ENCODE data around the gene ZNF518B. TPM values are rescaled to one million over a fixed set of nuclear protein-coding genes. Genes with fewer than 3 reads are reported as not detected.
"Not testable (repeated sequence)": the region's sequence is repeated elsewhere in the genome, so short reads cannot be mapped to it uniquely, and the experiment has no call there.

ZNF518B gene
- total RNA-seq, 1 experiment from 2014 or later: 76.6 TPM

DNA sequence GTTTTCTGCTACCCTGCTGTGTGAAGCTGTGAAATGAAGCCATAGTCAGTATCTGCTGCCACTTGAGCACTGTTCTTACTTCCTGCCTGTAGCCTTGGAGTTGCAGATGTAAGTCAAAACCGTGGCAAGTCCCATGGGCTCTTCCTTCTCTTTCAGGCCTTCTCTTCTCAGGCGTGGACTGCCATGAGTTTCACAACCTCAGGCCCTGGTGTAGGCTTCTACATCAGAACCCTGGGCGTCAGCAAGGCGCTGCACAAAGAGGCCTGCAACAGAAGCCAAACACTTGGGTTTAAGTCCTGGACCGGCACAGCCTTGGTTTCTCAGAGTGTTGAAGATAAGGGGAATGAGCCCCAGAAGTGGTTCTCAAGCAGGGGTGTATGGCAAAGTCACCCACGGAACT is 2.5 kb downstream of the ZNF518B start:
- Histone ChIP-seq H3K36me3 (ENCODE audit: insufficient read depth, low read length) (peaks cover 39% of the 10 kb centered on the region; the same call in 1 of the 2 replicates), H3K4me3 (ENCODE audit: low read length) (no peak overlapping the region), H3K27ac (ENCODE audit: low read length) (no peak overlapping the region), H3K9me3 (ENCODE audit: low read length) (no peaks in the 10 kb centered on the region), H3K27me3 (ENCODE audit: low read length) (no peaks in the 10 kb centered on the region), H4K20me1 (ENCODE audit: insufficient read depth, low read depth, low read length) (0 out of 2 replicates have a peak, but pooled peaks cover 2% of the 10 kb centered on the region), H3K9me2 (replicated peaks; ENCODE audit: insufficient read depth, low read length) (no peaks in the 10 kb centered on the region), H3K9ac (ENCODE audit: low read length) (no peak overlapping the region), H3K4me1 (ENCODE audit: low read length) (peaks cover 29% of the 10 kb centered on the region), H3K4me2 (ENCODE audit: low read depth, low read length, poor library complexity, severe bottlenecking) (no peak overlapping the region), H2AFZ (ENCODE audit: low read length) (no peak overlapping the region), H3K79me2 (ENCODE audit: low read length) (peaks cover 67% of the 10 kb centered on the region)
- no peak for DNase-seq

DNA sequence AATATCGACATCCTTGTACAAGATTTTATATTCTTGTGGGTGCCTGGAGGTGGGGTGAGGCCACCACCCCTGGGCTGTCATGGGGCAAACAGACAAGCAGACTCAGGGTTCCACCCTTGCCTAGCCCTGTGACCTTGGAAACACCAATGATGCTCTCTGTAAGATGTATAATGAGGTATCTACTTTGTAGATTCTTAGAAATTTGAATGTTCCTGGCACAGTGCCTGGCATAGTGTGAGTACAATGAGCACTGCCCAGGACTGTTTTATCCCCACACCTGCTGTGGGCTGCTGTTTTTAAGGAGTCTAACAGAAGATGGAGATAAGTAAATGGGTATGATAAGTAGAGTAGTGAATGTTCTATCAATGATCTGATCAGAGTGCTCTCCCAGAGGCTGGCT is 3.1 kb downstream of the ZNF518B start:
- H3K9me2 ChIP-seq (replicated peaks; ENCODE audit: insufficient read depth, low read length): no peaks in the 10 kb centered on the region
- H2AFZ ChIP-seq (ENCODE audit: low read length): no peak overlapping the region
- no peak overlapping the region for H3K4me2 ChIP-seq (ENCODE audit: low read depth, low read length, poor library complexity, severe bottlenecking)
- no peak overlapping the region for H3K27ac ChIP-seq (ENCODE audit: low read length)
- H3K79me2 ChIP-seq (ENCODE audit: low read length): peaks cover 73% of the 10 kb centered on the region
- H3K9me3 ChIP-seq (ENCODE audit: low read length): no peaks in the 10 kb centered on the region
- H3K9ac ChIP-seq (ENCODE audit: low read length): no peak overlapping the region
- peaks cover 39% of the 10 kb centered on the region; the same call in 1 of the 2 replicates for H3K36me3 ChIP-seq (ENCODE audit: insufficient read depth, low read length)
- no peaks in the 10 kb centered on the region for H3K27me3 ChIP-seq (ENCODE audit: low read length)
- DNase-seq: no peak
- peaks cover 8% of the 10 kb centered on the region; the same call in 1 of the 2 replicates for H4K20me1 ChIP-seq (ENCODE audit: insufficient read depth, low read depth, low read length)
- no peak overlapping the region for H3K4me3 ChIP-seq (ENCODE audit: low read length)
- peaks cover 29% of the 10 kb centered on the region for H3K4me1 ChIP-seq (ENCODE audit: low read length)

DNA sequence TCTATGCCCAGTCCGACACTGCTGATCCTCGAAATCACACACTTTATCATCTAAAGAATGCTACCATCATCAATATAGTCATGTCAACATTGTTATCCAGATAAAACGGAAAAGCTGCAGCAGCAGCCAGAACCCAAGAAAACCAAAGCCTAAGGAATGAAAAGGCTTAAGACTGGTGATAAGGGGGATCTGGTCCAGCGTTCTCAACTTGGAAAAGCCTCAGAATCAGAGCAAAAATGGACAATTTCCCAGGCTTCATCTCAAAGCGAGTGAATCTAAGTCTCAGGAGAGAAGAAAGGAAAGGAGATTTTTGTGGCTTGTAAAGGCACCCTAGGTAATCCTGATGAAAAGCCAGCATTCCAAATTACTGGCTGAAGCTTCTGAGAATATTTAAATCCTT is 8.2 kb downstream of the ZNF518B start:
- Histone ChIP-seq H3K36me3 (ENCODE audit: insufficient read depth, low read length) (peaks cover 55% of the 10 kb centered on the region), H3K9ac (ENCODE audit: low read length) (no peak overlapping the region), H3K4me3 (ENCODE audit: low read length) (no peak overlapping the region), H3K27ac (ENCODE audit: low read length) (no peak overlapping the region), H3K27me3 (ENCODE audit: low read length) (no peaks in the 10 kb centered on the region), H4K20me1 (ENCODE audit: insufficient read depth, low read depth, low read length) (peaks cover 18% of the 10 kb centered on the region; the same call in 1 of the 2 replicates), H3K4me2 (ENCODE audit: low read depth, low read length, poor library complexity, severe bottlenecking) (no peak overlapping the region), H3K79me2 (ENCODE audit: low read length) (peaks cover 64% of the 10 kb centered on the region), H3K4me1 (ENCODE audit: low read length) (peaks cover 3% of the 10 kb centered on the region), H2AFZ (ENCODE audit: low read length) (no peak overlapping the region), H3K9me3 (ENCODE audit: low read length) (no peaks in the 10 kb centered on the region), H3K9me2 (replicated peaks; ENCODE audit: insufficient read depth, low read length) (no peaks in the 10 kb centered on the region)
- DNase-seq: no peak

DNA sequence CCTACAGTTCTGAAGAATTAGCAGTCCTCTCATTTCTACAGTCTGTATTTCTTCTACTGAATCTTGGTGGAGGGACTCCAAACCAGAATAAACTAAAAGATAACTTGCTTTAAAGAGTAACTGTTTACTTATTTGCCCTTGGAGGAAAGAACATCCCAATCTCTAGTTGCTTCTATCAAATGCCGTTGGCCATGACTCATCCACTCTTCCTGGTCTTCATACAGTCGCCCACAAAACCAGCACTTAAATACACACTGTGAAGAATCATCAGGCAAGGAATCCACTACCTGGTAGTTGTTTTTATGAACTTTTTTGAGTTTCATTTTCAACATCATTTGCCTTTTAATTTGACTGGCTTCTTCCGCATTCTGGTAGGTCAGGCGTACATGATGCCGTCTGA is 14.2 kb downstream of the ZNF518B start:
- Histone ChIP-seq H3K9ac (ENCODE audit: low read length) (no peak overlapping the region), H4K20me1 (ENCODE audit: insufficient read depth, low read depth, low read length) (peaks cover 7% of the 10 kb centered on the region; the same call in 1 of the 2 replicates), H3K9me3 (ENCODE audit: low read length) (no peaks in the 10 kb centered on the region), H3K27ac (ENCODE audit: low read length) (no peak overlapping the region), H3K9me2 (replicated peaks; ENCODE audit: insufficient read depth, low read length) (no peaks in the 10 kb centered on the region), H3K4me1 (ENCODE audit: low read length) (no peaks in the 10 kb centered on the region), H3K27me3 (ENCODE audit: low read length) (no peaks in the 10 kb centered on the region), H3K4me2 (ENCODE audit: low read depth, low read length, poor library complexity, severe bottlenecking) (no peak overlapping the region), H2AFZ (ENCODE audit: low read length) (no peak overlapping the region), H3K36me3 (ENCODE audit: insufficient read depth, low read length) (peaks cover 24% of the 10 kb centered on the region), H3K4me3 (ENCODE audit: low read length) (no peak overlapping the region), H3K79me2 (ENCODE audit: low read length) (peaks cover 6% of the 10 kb centered on the region; the same call in 1 of the 2 replicates)
- no peak for DNase-seq

DNA sequence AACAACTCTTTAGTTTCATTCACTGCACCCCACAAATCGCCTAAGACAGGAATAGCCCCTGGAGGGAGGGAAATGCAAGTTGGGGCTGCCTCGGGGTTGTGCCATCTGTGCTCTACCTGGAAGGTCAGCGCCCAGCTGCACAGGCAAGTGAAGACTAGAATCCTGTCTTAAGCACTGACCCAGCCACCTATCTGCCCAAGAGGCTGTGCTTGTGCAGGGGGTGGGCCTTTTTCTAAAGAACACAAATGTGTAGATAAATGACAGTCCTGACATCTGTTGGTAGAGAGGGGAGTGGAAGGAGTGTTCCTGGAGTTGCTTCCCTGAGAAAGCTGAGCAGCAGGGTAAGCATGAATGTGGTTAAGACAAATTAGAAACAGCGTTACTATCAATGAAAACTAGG is 15.7 kb downstream of the ZNF518B start:
- no peak overlapping the region for H3K27ac ChIP-seq (ENCODE audit: low read length)
- H3K9me2 ChIP-seq (replicated peaks; ENCODE audit: insufficient read depth, low read length): no peaks in the 10 kb centered on the region
- H3K9ac ChIP-seq (ENCODE audit: low read length): no peak overlapping the region
- H3K4me1 ChIP-seq (ENCODE audit: low read length): no peaks in the 10 kb centered on the region
- H3K79me2 ChIP-seq (ENCODE audit: low read length): no peaks in the 10 kb centered on the region
- no peak for DNase-seq
- no peaks in the 10 kb centered on the region; the same call in 1 of the 2 replicates for H4K20me1 ChIP-seq (ENCODE audit: insufficient read depth, low read depth, low read length)
- no peak overlapping the region for H2AFZ ChIP-seq (ENCODE audit: low read length)
- peaks cover 24% of the 10 kb centered on the region for H3K36me3 ChIP-seq (ENCODE audit: insufficient read depth, low read length)
- no peaks in the 10 kb centered on the region for H3K9me3 ChIP-seq (ENCODE audit: low read length)
- no peaks in the 10 kb centered on the region for H3K27me3 ChIP-seq (ENCODE audit: low read length)
- H3K4me2 ChIP-seq (ENCODE audit: low read depth, low read length, poor library complexity, severe bottlenecking): no peak overlapping the region
- no peak overlapping the region for H3K4me3 ChIP-seq (ENCODE audit: low read length)

DNA sequence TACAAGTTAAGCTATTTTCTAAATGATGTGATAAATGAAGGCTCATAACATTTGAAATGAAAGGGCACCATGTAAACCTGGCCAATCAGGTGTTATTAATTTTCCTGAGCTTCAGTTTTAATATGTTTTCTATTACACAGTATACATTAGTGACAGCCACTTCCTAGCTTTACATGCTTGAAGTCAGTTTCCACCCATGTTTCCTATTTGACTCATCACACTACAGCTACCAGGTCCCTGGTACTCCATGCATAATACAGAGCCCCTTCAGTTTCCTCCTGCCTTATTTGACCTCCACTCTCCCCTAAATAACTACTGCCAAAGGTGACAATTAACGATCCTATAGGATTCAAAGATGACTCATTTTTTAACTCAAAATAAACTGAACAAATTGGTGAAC is 18.3 kb downstream of the ZNF518B start:
- H3K36me3 ChIP-seq (ENCODE audit: insufficient read depth, low read length): peaks cover 1% of the 10 kb centered on the region; the same call in 1 of the 2 replicates
- H2AFZ ChIP-seq (ENCODE audit: low read length): no peak overlapping the region
- H3K4me1 ChIP-seq (ENCODE audit: low read length): no peaks in the 10 kb centered on the region
- no peaks in the 10 kb centered on the region for H3K27me3 ChIP-seq (ENCODE audit: low read length)
- no peak overlapping the region for H3K9ac ChIP-seq (ENCODE audit: low read length)
- no peak overlapping the region for H3K4me3 ChIP-seq (ENCODE audit: low read length)
- DNase-seq: no peak
- no peak overlapping the region for H3K4me2 ChIP-seq (ENCODE audit: low read depth, low read length, poor library complexity, severe bottlenecking)
- H3K9me3 ChIP-seq (ENCODE audit: low read length): no peaks in the 10 kb centered on the region
- H3K27ac ChIP-seq (ENCODE audit: low read length): no peak overlapping the region
- H3K79me2 ChIP-seq (ENCODE audit: low read length): no peaks in the 10 kb centered on the region
- H4K20me1 ChIP-seq (ENCODE audit: insufficient read depth, low read depth, low read length): no peaks in the 10 kb centered on the region
- H3K9me2 ChIP-seq (replicated peaks; ENCODE audit: insufficient read depth, low read length): no peaks in the 10 kb centered on the region

DNA sequence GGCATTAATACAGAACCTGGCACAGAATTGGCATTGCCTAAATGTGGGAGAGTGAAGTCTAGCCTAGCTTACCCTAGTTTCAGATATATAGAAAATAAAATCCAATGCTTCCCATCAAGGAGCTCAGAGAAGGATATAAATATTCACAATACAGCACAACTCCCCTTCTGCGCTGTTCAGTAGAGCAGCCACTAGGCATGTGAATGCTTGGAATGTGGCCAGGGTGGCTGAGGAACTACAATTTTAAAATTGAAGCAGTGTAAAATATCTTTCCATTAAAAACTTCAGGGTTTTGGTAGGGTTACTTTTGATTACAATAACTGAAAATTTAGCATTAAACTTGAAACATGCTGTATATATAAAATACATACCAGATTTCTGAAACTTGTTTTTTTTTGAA is 19.5 kb downstream of the ZNF518B start:
- Histone ChIP-seq H3K9me3 (ENCODE audit: low read length) (no peaks in the 10 kb centered on the region), H3K9ac (ENCODE audit: low read length) (no peak overlapping the region), H3K4me1 (ENCODE audit: low read length) (no peaks in the 10 kb centered on the region), H3K27ac (ENCODE audit: low read length) (no peak overlapping the region), H2AFZ (ENCODE audit: low read length) (no peak overlapping the region), H3K79me2 (ENCODE audit: low read length) (no peaks in the 10 kb centered on the region), H3K9me2 (replicated peaks; ENCODE audit: insufficient read depth, low read length) (no peaks in the 10 kb centered on the region), H3K4me3 (ENCODE audit: low read length) (no peak overlapping the region), H3K27me3 (ENCODE audit: low read length) (no peaks in the 10 kb centered on the region), H3K4me2 (ENCODE audit: low read depth, low read length, poor library complexity, severe bottlenecking) (no peak overlapping the region), H3K36me3 (ENCODE audit: insufficient read depth, low read length) (no peaks in the 10 kb centered on the region), H4K20me1 (ENCODE audit: insufficient read depth, low read depth, low read length) (no peaks in the 10 kb centered on the region)
- no peak for DNase-seq

DNA sequence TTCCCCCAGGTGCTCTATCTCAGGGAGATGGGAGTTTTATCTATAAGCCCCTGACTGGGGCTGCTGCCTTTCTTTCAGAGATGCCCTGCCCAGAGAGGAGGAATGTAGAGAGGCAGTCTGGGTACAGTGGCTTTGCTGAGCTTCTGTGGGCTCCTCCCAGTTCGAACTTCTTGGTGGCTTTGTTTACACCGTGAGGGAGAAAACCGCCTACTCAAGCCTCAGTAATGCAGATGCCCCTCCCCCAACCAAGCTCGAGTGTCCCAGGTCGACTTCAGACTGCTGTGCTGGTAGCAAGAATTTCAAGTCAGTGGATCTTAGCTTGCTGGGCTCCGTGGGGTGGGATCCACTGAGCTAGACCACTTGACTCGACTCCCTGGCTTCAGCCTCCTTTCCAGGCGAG is 29.5 kb downstream of the ZNF518B start:
- H3K9me3 ChIP-seq (ENCODE audit: low read length); DNase-seq; H3K4me2 ChIP-seq (ENCODE audit: low read depth, low read length, poor library complexity, severe bottlenecking); H3K9me2 ChIP-seq (replicated peaks; ENCODE audit: insufficient read depth, low read length); H3K79me2 ChIP-seq (ENCODE audit: low read length); H2AFZ ChIP-seq (ENCODE audit: low read length); H4K20me1 ChIP-seq (ENCODE audit: insufficient read depth, low read depth, low read length); H3K9ac ChIP-seq (ENCODE audit: low read length); H3K27me3 ChIP-seq (ENCODE audit: low read length); H3K36me3 ChIP-seq (ENCODE audit: insufficient read depth, low read length); H3K4me1 ChIP-seq (ENCODE audit: low read length); H3K4me3 ChIP-seq (ENCODE audit: low read length); H3K27ac ChIP-seq (ENCODE audit: low read length): not testable (repeated sequence)

All from Karpas-422 (cell line).